Activated T-cell treated with anti-CD3 and anti-CD28 coated beads for 24 hours (primary cell): ENCODE results near the gene POLR2L.

ENCODE experiments used
- DNase-seq: peaks from one replicate; pipeline ENCODE4 v3.0.0-alpha.2; 2020; ENCODE audit warnings: low read depth

Gene POLR2L

GRCh38 chr11:854601-855329 lies 12.4 kb upstream of the POLR2L start:
- no peak for DNase-seq

GRCh38 chr11:853682-854448 lies 11.5 kb upstream of the POLR2L start:
- no peak for DNase-seq

GRCh38 chr11:852762-853161 lies 10.4 kb upstream of the POLR2L start:
- DNase-seq = no peak

GRCh38 chr11:850775-851763 lies 8.7 kb upstream of the POLR2L start:
- DNase-seq = no peak

GRCh38 chr11:849951-850774 lies 7.8 kb upstream of the POLR2L start:
- no peak for DNase-seq

GRCh38 chr11:849104-849824 lies 6.9 kb upstream of the POLR2L start:
- no peak for DNase-seq

- peak; percentile 51 for DNase-seq
Observed at GRCh38 chr11:848380-848931, 6.1 kb upstream of the POLR2L start.

- DNase-seq = no peak
Observed at GRCh38 chr11:847876-848275, 5.5 kb upstream of the POLR2L start.

GRCh38 chr11:846496-847098 lies 4.3 kb upstream of the POLR2L start:
- no peak for DNase-seq

- DNase-seq = no peak
Observed at GRCh38 chr11:845872-846495, 3.7 kb upstream of the POLR2L start.

- DNase-seq = no peak
Observed at GRCh38 chr11:844693-845644, 2.6 kb upstream of the POLR2L start.

GRCh38 chr11:843818-844692 lies 1.7 kb upstream of the POLR2L start:
- DNase-seq = no peak

- DNase-seq = no peak
Observed at GRCh38 chr11:843086-843734, 881 bp upstream of the POLR2L start.

- DNase-seq = no peak
Observed at GRCh38 chr11:841981-842369, 354 bp downstream of the POLR2L start.

GRCh38 chr11:839875-840617 lies 2.3 kb downstream of the POLR2L start:
- DNase-seq = no peak

GRCh38 chr11:839280-839623 lies 3.1 kb downstream of the POLR2L start:
- no peak for DNase-seq
